Activated T-cell treated with anti-CD3 and anti-CD28 coated beads, Interleukin-2, amount 50 U/mL, for 48 hours (primary cell): ENCODE results near the gene MTUS2.

Experiments
- DNase-seq, 2 experiments: peaks; one replicate each; pipeline ENCODE4 v3.0.0-alpha.2; 2020

MTUS2 gene

GRCh38 chr13:29513981-29514719 is 694.0 kb downstream of the MTUS2 start:
- no peak for DNase-seq

GRCh38 chr13:29514720-29515310 is 694.7 kb downstream of the MTUS2 start:
- no peak for DNase-seq

GRCh38 chr13:29515372-29515771 is 695.2 kb downstream of the MTUS2 start:
- DNase-seq: no peak

DNA sequence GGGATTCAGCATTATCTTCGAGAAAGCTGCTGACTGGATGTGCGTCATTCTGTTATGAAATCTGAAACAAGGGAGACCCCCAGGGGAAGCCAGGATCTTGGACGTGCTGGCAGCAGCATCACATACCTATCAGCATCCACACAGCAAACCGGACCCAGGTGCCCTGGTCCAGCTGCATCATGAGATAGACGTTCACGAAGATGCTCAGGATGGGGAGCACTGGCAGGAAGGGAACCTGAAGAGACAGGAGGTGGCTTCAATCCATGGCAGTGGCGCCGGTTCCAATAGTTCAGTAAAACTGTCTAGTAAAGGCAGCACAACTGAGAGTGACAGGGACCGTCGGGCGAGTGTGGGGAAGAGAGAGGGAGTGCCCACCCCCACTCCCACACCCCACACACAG is 695.9 kb downstream of the MTUS2 start:
- no peak for DNase-seq

GRCh38 chr13:29516880-29517279 is 696.7 kb downstream of the MTUS2 start:
- DNase-seq: no peak

- DNase-seq: no peak
These were observed 699.8 kb downstream of the MTUS2 start for GRCh38 chr13:29519921-29520320.

- no peak for DNase-seq
These were observed 700.5 kb downstream of the MTUS2 start for GRCh38 chr13:29520671-29521070.

DNA sequence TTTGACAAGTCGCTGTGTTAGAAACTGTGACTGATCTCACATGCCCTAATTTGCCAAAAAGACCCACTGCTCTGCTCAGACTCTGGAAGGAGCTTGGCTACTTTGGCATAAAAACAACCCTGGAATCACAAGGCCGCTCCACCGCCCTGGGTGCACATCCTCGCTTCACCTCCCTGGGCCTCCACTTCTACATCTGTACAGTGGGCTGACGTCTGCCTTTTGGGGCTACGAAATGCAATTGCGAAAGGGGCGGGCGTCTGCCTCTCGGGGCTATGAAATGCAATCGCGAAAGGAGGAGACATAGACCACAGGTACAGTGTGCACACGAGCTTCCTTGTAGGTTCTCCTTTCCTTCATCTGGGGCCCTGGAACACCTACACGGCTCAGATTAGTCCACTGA is 701.2 kb downstream of the MTUS2 start:
- no peak for DNase-seq

GRCh38 chr13:29522044-29522685 is 702.0 kb downstream of the MTUS2 start:
- no peak for DNase-seq

- no peak for DNase-seq
These were observed 703.2 kb downstream of the MTUS2 start for GRCh38 chr13:29523199-29523961.

DNA sequence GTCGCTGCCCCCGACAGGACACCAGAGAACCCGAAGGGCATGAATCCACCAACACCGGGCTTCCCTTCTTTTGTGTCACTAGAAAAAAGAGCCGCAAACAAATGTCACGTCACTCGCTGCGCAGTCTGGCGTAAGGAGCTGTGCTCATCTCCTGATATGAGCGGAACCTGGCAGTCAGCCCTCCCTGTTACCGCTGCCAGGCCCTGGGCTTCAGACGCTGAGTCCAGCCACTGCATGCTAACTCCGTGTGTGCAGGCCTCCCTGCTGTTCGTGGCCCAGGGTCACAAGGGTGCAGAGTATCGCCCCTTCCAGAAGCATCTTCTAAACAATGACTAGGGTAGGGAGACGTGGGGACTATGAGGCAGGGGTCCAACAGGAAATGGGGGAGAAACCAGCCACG is 704.0 kb downstream of the MTUS2 start:
- no peak for DNase-seq

GRCh38 chr13:29524641-29525040 is 704.5 kb downstream of the MTUS2 start:
- no peak for DNase-seq

GRCh38 chr13:29525757-29526156 is 705.6 kb downstream of the MTUS2 start:
- no peak for DNase-seq

GRCh38 chr13:29526741-29527140 is 706.6 kb downstream of the MTUS2 start:
- no peak for DNase-seq

DNA sequence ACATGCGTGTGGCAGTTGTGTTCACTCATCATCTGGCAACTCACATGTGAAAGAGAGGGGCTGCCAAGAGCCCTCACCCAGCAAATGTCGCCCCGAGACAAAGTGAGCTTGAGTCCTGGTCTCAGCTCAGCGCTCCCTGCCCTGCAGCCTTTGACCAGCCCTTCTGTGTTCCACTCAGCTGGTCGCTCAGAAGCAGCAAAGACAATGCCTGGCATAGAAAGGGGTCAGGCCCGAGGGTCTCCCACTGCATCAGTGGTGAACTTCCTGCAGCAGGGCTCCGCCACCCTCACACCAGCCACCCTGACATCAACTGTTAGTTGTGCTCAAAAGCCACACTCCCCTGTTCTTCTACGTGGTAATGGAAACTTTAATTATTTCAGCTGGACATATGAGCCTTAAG is 707.4 kb downstream of the MTUS2 start:
- DNase-seq: no peak

- DNase-seq: no peak
These were observed 707.8 kb downstream of the MTUS2 start for GRCh38 chr13:29527916-29528315.

DNA sequence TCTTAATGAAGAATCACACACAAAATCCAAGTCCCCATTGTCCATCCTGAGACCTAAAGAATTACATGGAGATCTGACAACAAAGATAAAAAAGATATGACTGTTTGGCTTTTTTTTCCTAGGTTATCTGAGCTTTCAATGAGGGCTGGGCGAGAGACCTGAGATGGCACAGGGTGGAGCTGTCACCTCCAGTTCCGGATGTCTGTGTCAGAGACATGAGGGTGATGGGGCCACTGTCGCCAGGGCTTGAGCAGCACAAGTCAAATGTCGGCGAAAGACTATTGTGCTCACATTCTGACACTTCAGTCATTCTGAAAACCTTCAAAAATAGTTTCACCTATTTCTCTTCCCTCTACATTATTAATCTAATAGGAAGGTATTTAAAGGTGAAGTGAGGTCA is 709.6 kb downstream of the MTUS2 start:
- no peak for DNase-seq

GRCh38 chr13:29530901-29531300 is 710.8 kb downstream of the MTUS2 start:
- no peak for DNase-seq

DNA sequence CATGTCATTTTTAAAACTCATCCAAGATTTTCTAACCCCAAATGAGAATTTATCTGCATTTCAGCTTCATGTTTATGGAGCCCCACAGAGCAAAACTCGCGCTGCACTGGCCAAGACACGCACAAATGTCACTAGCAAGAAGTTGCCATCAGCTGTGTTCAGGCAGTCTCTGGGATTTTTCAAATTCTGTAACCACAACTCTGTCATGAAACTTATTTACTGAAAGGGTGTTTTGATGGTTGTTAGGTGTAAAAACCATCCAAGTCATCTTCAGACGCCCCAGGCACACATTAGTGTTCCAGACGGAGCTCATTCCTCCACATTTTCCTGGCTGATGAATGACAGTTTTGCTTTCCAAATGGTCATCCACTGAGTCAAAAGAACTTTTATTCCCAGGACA is 712.0 kb downstream of the MTUS2 start:
- no peak for DNase-seq

- DNase-seq: no peak
These were observed 712.7 kb downstream of the MTUS2 start for GRCh38 chr13:29532821-29533220.

- DNase-seq: no peak
These were observed 713.9 kb downstream of the MTUS2 start for GRCh38 chr13:29534083-29534482.

- no peak for DNase-seq
These were observed 715.8 kb downstream of the MTUS2 start for GRCh38 chr13:29535663-29536655.
